Measurements from ENCODE around the gene GGTLC2.

The GGTLC2 gene

DNA sequence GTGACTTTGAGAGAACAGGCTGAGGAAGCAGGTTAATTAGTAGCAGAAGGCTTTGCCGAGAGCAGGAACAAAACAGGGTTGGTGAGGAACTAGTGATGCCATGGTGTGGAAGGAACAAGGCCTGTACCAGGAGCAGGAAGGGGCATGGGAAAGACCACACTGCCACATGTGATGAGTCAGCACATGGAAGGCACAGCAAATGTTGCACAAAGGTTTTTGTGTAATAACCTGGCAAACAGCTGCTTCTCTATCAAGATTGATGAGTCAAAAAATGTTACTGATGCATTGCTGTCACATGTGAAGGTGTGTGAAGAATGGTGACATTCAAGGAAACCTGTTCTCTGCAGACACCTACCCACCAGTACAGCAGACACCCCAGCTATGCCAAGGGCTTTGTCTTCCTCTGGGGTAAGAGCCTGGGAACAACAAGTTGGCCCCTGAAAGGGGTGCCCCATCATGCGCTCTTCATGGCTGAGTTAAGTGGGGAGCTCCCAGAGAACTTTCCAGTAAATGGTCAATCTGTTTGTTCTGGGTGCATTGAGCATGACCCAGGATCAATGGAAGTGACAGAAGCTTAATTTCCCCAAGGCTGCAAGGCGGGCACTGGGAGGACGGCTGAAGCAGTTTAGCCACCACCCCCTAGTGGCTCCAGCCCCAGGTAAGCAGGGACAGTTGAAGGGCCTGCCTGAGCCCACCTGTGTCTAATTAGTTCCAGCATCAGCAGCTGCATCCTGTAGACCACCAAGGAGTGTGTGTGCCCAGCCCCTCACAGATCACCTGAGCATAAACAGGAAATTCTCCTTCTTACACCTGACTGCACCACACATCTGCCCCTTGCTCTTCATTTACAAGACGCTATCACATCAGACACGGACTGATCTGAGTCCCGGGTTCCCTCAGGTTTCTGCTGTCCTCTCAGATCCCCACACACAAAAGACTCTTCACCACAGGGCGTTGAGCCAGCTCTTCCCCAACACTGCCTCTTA, 47.6 kb downstream of the GGTLC2 start:
- DNase-seq (ENCODE audit: low read depth): no peak

DNA sequence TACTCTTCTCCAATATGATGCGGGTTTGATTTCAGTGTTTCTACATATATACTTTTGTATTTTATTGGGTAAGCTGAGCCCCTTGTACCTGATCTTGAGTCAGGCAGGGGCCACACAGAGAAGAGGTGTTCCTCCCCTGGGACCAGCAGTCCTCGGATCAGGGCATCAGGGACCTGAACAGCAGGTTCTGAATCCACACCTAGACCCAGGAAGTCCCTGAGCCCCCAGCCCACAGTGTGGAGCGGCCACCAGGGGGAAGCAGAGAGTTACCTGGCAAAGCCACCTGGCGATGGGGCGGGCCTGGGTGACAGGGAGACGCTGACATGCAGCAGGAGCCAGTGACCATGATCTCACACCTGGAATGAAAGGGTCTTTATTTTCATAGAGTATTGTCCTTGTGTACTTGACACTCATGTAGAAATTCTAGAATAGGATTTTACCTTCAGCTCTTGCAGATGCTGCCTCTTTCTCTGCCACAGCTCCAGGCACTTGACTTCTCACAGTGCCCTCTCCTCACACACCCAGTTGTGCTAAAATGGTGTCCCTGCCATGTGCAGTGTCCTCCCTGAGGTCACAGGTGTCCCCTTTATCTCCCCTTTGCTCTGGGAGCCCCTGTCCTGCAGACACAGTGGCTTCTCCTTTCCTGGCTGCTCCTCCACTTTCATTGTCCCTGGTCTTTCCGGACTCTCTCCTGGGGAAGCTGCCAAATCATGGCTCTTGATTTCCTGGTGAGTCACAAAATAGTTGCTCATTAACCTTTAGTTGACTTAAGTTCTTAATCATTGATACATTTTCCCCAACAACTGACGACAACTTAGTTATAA, 48.5 kb downstream of the GGTLC2 start:
- peak; percentile 53 for DNase-seq (ENCODE audit: low read depth)

- DNase-seq (ENCODE audit: low read depth): no peak
Measured at GRCh38 chr22:22693531-22693884, 49.1 kb downstream of the GGTLC2 start.

GRCh38 chr22:22694106-22694505, 49.7 kb downstream of the GGTLC2 start:
- DNase-seq (ENCODE audit: low read depth): no peak

DNA sequence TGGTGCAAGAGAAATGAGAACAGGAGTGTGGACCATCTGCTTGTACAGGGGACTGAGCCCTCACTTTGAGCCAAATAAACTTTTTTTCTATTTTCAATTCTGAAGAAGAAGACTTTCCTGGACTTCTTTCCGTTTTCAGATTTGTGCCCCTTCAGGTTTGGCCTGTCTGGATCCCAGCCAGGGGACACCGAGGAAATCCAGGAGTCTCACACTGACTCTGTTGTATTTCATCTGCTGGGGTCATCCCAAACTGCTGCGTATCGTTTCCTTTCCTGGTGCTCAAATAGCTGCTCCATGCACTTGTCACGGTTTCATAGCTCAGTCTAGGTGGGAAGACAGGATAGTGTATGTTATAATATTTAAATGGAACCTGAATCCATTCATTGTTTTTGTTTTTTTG, 51.7 kb downstream of the GGTLC2 start:
- no peak for DNase-seq (ENCODE audit: low read depth)
